Astrocyte (in vitro differentiated cells and primary cell): ENCODE measurements around the gene CDC42BPA. TPM values are rescaled to one million over a fixed set of nuclear protein-coding genes. Genes with fewer than 3 reads are reported as not detected.

Source experiments
- DNase-seq: peaks from one replicate; pipeline ENCODE4 v3.0.0-alpha.2; 2010; ENCODE audit warnings: low read depth
- FAIRE-seq: peaks from 2 replicates; lab custom pipeline; 2011; peaks lifted over from hg19 to GRCh38; lab: Jason Lieb, UNC
- H2AFZ ChIP-seq: 2 replicates; pipeline ENCODE4 v1.6.0; 2012; ENCODE audit warnings: low read depth, low read length, inconsistent platforms
- H3K27ac ChIP-seq: 2 replicates; pipeline ENCODE4 v1.5.1; 2011; ENCODE audit warnings: low read depth, low read length, inconsistent platforms
- H3K27me3 ChIP-seq: 2 replicates; pipeline ENCODE4 v1.6.0; 2011; ENCODE audit warnings: low read length, inconsistent platforms; ENCODE audit not compliant: insufficient read depth
- H3K36me3 ChIP-seq: 2 replicates; pipeline ENCODE4 v1.5.1; 2011; ENCODE audit warnings: low read length, inconsistent platforms; ENCODE audit not compliant: insufficient read depth
- H3K4me1 ChIP-seq: 2 replicates; pipeline ENCODE4 v1.5.1; 2011; ENCODE audit warnings: low read length, inconsistent platforms; ENCODE audit not compliant: insufficient read depth
- H3K4me2 ChIP-seq: 2 replicates; pipeline ENCODE4 v1.6.0; 2012; ENCODE audit warnings: low read length, inconsistent platforms
- H3K4me3 ChIP-seq: 2 replicates; pipeline ENCODE4 v1.5.1; 2011; ENCODE audit warnings: low read depth, mild to moderate bottlenecking, low read length, inconsistent platforms; ENCODE audit not compliant: insufficient read depth
- H3K79me2 ChIP-seq: 2 replicates; pipeline ENCODE4 v1.6.0; 2012; ENCODE audit warnings: mild to moderate bottlenecking, low read length, inconsistent platforms; ENCODE audit not compliant: insufficient read depth
- H3K9ac ChIP-seq: 2 replicates; pipeline ENCODE4 v1.6.0; 2012; ENCODE audit warnings: mild to moderate bottlenecking, low read length, inconsistent platforms
- H3K9me3 ChIP-seq: 2 replicates; pipeline ENCODE4 v1.5.1; 2012; ENCODE audit warnings: low read depth, mild to moderate bottlenecking, low read length, inconsistent platforms; ENCODE audit not compliant: insufficient read depth
- H4K20me1 ChIP-seq: 2 replicates; pipeline ENCODE4 v1.6.0; 2012; ENCODE audit warnings: low read length, inconsistent platforms; ENCODE audit not compliant: insufficient read depth
- H3K27ac Mint-ChIP-seq: one replicate; pipeline ENCODE4 v1.8.0; 2021; ENCODE audit warnings: mild to moderate bottlenecking, mixed read lengths; ENCODE audit not compliant: unreplicated experiment
- H3K27me3 Mint-ChIP-seq: one replicate; pipeline ENCODE4 v1.8.0; 2021; ENCODE audit warnings: low read depth, mixed read lengths; ENCODE audit not compliant: unreplicated experiment
- H3K36me3 Mint-ChIP-seq: one replicate; pipeline ENCODE4 v1.8.0; 2021; ENCODE audit warnings: low read depth, mixed read lengths; ENCODE audit not compliant: unreplicated experiment
- H3K4me1 Mint-ChIP-seq: one replicate; pipeline ENCODE4 v1.8.0; 2021; ENCODE audit warnings: low read depth, mixed read lengths; ENCODE audit not compliant: unreplicated experiment
- H3K4me3 Mint-ChIP-seq: one replicate; pipeline ENCODE4 v1.8.0; 2021; ENCODE audit warnings: mild to moderate bottlenecking, moderate library complexity, mixed read lengths; ENCODE audit not compliant: unreplicated experiment
- H3K9me3 Mint-ChIP-seq: one replicate; pipeline ENCODE4 v1.8.0; 2021; ENCODE audit warnings: mild to moderate bottlenecking, mixed read lengths; ENCODE audit not compliant: unreplicated experiment
- CTCF ChIP-seq: IDR thresholded peaks from 2 replicates; pipeline ENCODE4 v1.5.1; 2011; ENCODE audit warnings: low read depth, mild to moderate bottlenecking, inconsistent platforms, low read length, moderate library complexity; ENCODE audit not compliant: insufficient read depth
- EZH2 ChIP-seq: IDR thresholded peaks from 2 replicates; pipeline ENCODE4 v1.6.1; 2012; ENCODE audit warnings: mild to moderate bottlenecking, low read length, inconsistent platforms; ENCODE audit not compliant: insufficient read depth
- total RNA-seq: library from RNA; stranded (reverse); gene quantifications from 2 replicates; pipeline ENCODE4 v1.2.1, GENCODE V29; 2021

CDC42BPA gene
- total RNA-seq, 1 donor from 2014 or later, result 34.5 TPM

DNA sequence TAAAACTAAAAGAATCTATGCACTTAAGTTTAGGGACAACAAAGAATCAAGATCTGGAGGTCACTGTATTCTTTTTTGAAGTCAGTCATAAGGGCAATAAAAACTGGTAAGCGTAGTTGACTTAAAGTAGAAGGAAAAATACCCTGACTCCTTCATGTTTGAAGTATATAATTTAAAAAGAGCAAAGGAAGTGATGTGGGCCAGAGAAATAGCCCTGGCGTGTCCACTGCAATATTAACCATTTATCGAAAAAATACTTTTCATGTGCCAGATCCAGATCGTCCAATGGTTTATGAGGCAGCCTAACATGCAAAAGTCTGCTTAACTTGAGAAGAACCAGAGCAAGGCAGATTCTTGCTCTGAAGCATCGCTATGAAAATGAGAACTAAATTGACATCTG lies 216.2 kb downstream of the CDC42BPA start:
- Histone ChIP-seq H3K9ac (no peak overlapping the region), H3K4me1 (no peaks in the 10 kb centered on the region), H3K4me2 (no peak overlapping the region), H3K9me3 (no peaks in the 10 kb centered on the region), H2AFZ (no peak overlapping the region), H3K27ac (no peak overlapping the region), H3K4me3 (no peak overlapping the region), H3K79me2 (no peaks in the 10 kb centered on the region), H3K36me3 (peaks cover 7% of the 10 kb centered on the region), H4K20me1 (no peaks in the 10 kb centered on the region), H3K27me3 (no peaks in the 10 kb centered on the region)
- no peaks in the 10 kb centered on the region for H3K27me3 Mint-ChIP-seq
- TF ChIP-seq EZH2 (no peak), CTCF (no peak)
- no peak overlapping the region for H3K4me3 Mint-ChIP-seq
- H3K27ac Mint-ChIP-seq, result no peak overlapping the region
- H3K9me3 Mint-ChIP-seq, result peaks cover 3% of the 10 kb centered on the region
- no peak for FAIRE-seq
- peaks cover 14% of the 10 kb centered on the region for H3K36me3 Mint-ChIP-seq
- H3K4me1 Mint-ChIP-seq, result no peaks in the 10 kb centered on the region
- no peak for DNase-seq

- Histone ChIP-seq H3K4me1 (no peaks in the 10 kb centered on the region), H4K20me1 (peaks cover 5% of the 10 kb centered on the region), H3K79me2 (no peaks in the 10 kb centered on the region), H3K36me3 (peaks cover 12% of the 10 kb centered on the region), H3K27me3 (no peaks in the 10 kb centered on the region), H3K27ac (no peak overlapping the region), H3K4me2 (no peak overlapping the region), H3K4me3 (no peak overlapping the region), H2AFZ (no peak overlapping the region), H3K9ac (no peak overlapping the region), H3K9me3 (no peaks in the 10 kb centered on the region)
- Mint-ChIP-seq H3K9me3 (no peaks in the 10 kb centered on the region), H3K27me3 (no peaks in the 10 kb centered on the region), H3K27ac (no peak overlapping the region), H3K4me1 (no peaks in the 10 kb centered on the region), H3K4me3 (no peak overlapping the region), H3K36me3 (peaks cover 7% of the 10 kb centered on the region)
- peak; percentile 19 for DNase-seq
- no peak for TF ChIP-seq CTCF
- no peak for TF ChIP-seq EZH2
- no peak for FAIRE-seq
These were observed 223.9 kb downstream of the CDC42BPA start for GRCh38 chr1:227094249-227094966.

DNA sequence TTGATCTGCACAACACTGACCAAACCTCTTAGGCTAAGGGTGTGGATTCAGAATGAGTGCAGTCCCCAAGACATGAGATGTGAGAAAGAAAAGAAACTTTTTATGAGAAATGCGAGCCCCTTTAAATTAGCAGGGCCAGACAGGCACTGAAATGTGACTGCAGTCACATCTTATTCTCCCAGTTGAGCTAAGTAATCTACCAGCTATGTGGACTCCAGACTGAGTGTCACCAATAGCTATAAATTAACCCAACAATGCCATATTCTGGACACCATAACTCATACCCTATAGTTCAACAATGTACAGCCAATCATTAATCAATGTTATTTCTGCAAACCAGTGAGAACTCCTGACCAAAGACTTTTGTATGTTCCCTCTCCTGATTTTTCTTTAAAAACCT lies 225.0 kb downstream of the CDC42BPA start:
- no peaks in the 10 kb centered on the region for H3K79me2 ChIP-seq
- no peaks in the 10 kb centered on the region for H3K4me1 ChIP-seq
- no peaks in the 10 kb centered on the region for H3K27me3 Mint-ChIP-seq
- no peaks in the 10 kb centered on the region for H3K4me1 Mint-ChIP-seq
- FAIRE-seq (no peak), DNase-seq (no peak)
- H3K4me2 ChIP-seq, result no peak overlapping the region
- H2AFZ ChIP-seq, result no peak overlapping the region
- H4K20me1 ChIP-seq, result peaks cover 5% of the 10 kb centered on the region
- peaks cover 12% of the 10 kb centered on the region for H3K36me3 ChIP-seq
- peaks cover 9% of the 10 kb centered on the region for H3K36me3 Mint-ChIP-seq
- H3K9me3 ChIP-seq, result no peaks in the 10 kb centered on the region
- H3K9ac ChIP-seq, result no peak overlapping the region
- H3K27ac Mint-ChIP-seq, result no peak overlapping the region
- H3K4me3 ChIP-seq, result no peak overlapping the region
- H3K4me3 Mint-ChIP-seq, result no peak overlapping the region
- no peak overlapping the region for H3K27ac ChIP-seq
- TF ChIP-seq EZH2 (no peak), CTCF (no peak)
- no peaks in the 10 kb centered on the region for H3K27me3 ChIP-seq
- no peaks in the 10 kb centered on the region for H3K9me3 Mint-ChIP-seq
